AG04449 (cell line): Measurements from ENCODE around the gene SMURF1.

ENCODE experiments used
- CTCF ChIA-PET: fragments of 350-600 bp; formaldehyde crosslinking; extraction: SDS; loops from one replicate; lab custom pipeline; 2021; ENCODE audit warnings: antibody characterized with exemption; lab: Yijun Ruan, JAX
- POLR2A ChIA-PET: fragments of 400-600, 350-600 bp; formaldehyde crosslinking; extraction: SDS; loops from one replicate; lab custom pipeline; 2020; ENCODE audit warnings: antibody characterized with exemption, inconsistent platforms; lab: Yijun Ruan, JAX
- DNase-seq: peaks from one replicate; pipeline ENCODE4 v3.0.0-alpha.2; 2010; ENCODE audit warnings: low read depth, low spot score
- H3K4me3 ChIP-seq: 2 replicates; pipeline ENCODE4 v1.5.1; 2011; ENCODE audit warnings: low read depth, mild to moderate bottlenecking, control low read depth, low read length
- CTCF ChIP-seq: IDR thresholded peaks from one replicate; pipeline ENCODE4 v1.5.1; 2011; ENCODE audit warnings: mild to moderate bottlenecking, moderate library complexity, low read length, control low read depth, inconsistent platforms; ENCODE audit not compliant: insufficient read depth; ENCODE audit errors: missing control alignments

The SMURF1 gene

GRCh38 chr7:99030457-99030856, 113.5 kb downstream of the SMURF1 start:
- no peak for DNase-seq
- ChIA-PET CTCF (interaction anchor here (1.5 to 3.8 kb wide), 5 partner anchors 8 to 283 kb away, joined by 4 to 31 read pairs (median 12); no protein-coding TSS in a partner anchor), POLR2A (no interaction called here)
- TF ChIP-seq CTCF, result no peak
- no peak overlapping the region for H3K4me3 ChIP-seq

- H3K4me3 ChIP-seq, result no peak overlapping the region
- no peak for TF ChIP-seq CTCF
- DNase-seq, result no peak
- ChIA-PET POLR2A (no interaction called here), CTCF (interaction anchor here (1.2 to 3.8 kb wide), 6 partner anchors 9 to 284 kb away, joined by 3 to 31 read pairs (median 8); no protein-coding TSS in a partner anchor)
These were observed 114.2 kb downstream of the SMURF1 start for GRCh38 chr7:99029466-99030435.

GRCh38 chr7:99028261-99028973, 115.5 kb downstream of the SMURF1 start:
- H3K4me3 ChIP-seq, result no peak overlapping the region
- no peak for DNase-seq
- TF ChIP-seq CTCF, result no peak
- ChIA-PET CTCF (interaction anchor here (1.3 to 3.5 kb wide), 3 partner anchors 10 to 285 kb away, joined by 5 to 21 read pairs (median 9); no protein-coding TSS in a partner anchor), POLR2A (no interaction called here)

- H3K4me3 ChIP-seq, result no peak overlapping the region
- CTCF ChIA-PET, result interaction anchor here (0.8 to 2.3 kb wide), 3 partner anchors 11 to 286 kb away, joined by 3 to 9 read pairs (median 5); no protein-coding TSS in a partner anchor
- DNase-seq, result no peak
- TF ChIP-seq CTCF, result no peak
- POLR2A ChIA-PET, result no interaction called here
These were observed 116.1 kb downstream of the SMURF1 start for GRCh38 chr7:99027841-99028240.

GRCh38 chr7:99027241-99027640, 116.7 kb downstream of the SMURF1 start:
- DNase-seq, result no peak
- no peak overlapping the region for H3K4me3 ChIP-seq
- ChIA-PET CTCF (interaction anchor here (0.8 to 2.3 kb wide), 3 partner anchors 11 to 287 kb away, joined by 3 to 9 read pairs (median 5); no protein-coding TSS in a partner anchor), POLR2A (interaction anchor here (0.6 kb wide), 1 partner anchor 324 kb away, joined by 3 read pairs; no protein-coding TSS in a partner anchor)
- no peak for TF ChIP-seq CTCF
